ENCODE measurements around the gene CX3CL1. TPM values are rescaled to one million over a fixed set of nuclear protein-coding genes. Genes with fewer than 3 reads are reported as not detected.

Gene CX3CL1
- total and polyA plus RNA-seq, 2 donors (not counting 3 experiments of a cell fraction or from before 2014, with no cell fraction given) = 2.0 to 2.3 TPM

DNA sequence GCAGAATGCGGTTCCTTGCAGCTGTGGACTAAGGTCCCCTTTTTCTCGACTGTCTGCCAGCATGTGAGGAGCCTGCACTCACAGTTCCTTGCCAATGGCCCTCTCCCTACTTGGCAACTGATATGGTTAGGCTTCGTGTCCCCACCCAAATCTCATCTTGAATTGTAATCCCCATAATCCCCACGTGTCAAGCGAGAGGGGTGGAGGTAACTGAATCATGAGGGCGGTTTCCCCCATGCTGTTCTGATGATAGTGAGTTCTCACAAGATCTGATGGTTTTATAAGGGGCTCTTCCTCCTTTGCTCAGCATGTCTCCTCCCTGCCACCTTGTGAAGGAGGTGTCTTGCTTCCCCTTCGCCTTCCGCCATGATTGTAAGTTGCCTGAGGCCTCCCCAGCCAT lies 55.0 kb downstream of the CX3CL1 start:
- DNase-seq (ENCODE audit: low read depth, low spot score) = no peak
- CTCF ChIA-PET = interaction anchor here (2.7 to 16.2 kb wide), 2 partner anchors 11 to 122 kb away, joined by 8 to 507 read pairs; no protein-coding TSS in a partner anchor
- no peak for FAIRE-seq

More for the DNA sequence above, 55.0 kb downstream of the CX3CL1 start:
- H3K27me3 ChIP-seq (ENCODE audit: control insufficient read depth in 2 of 2, insufficient read depth in 2 of 2, low read length in 2 of 2) = no peaks in the 10 kb centered on the region
- no peaks in the 10 kb centered on the region for H3K79me2 ChIP-seq (ENCODE audit: control insufficient read depth, insufficient read depth, low read length)
- no peaks in the 10 kb centered on the region for H4K20me1 ChIP-seq (replicated peaks; ENCODE audit: control insufficient read depth, extremely low read depth, insufficient read depth, low read length)
- POLR2A ChIA-PET = no interaction called here
- H3K36me3 ChIP-seq (ENCODE audit: control insufficient read depth in 2 of 2, extremely low read depth in 1 of 2, insufficient read depth in 2 of 2, low read length in 2 of 2) = peaks cover 2 to 28% of the 10 kb centered on the region in 2 experiments
- H3K4me2 ChIP-seq (ENCODE audit: insufficient read depth, low read length) = no peak overlapping the region
- dilution Hi-C loops (cut with MboI; ENCODE audit: extremely low pct_ligation_motif_present, low sequenced_read_pairs) (no loop called here), intact Hi-C loops (cut with micrococcal nuclease) (no loop called here)
- no TSS peak for BruUV-seq (replicated peaks)
- H2AFZ ChIP-seq (ENCODE audit: low read depth, low read length) = no peak overlapping the region
- TF ChIP-seq EZH2 (IDR thresholded peaks at IDR 0.05; ENCODE audit: borderline replicate concordance, low read depth, low read length, severe bottlenecking) (no peak), POLR2A (IDR thresholded peaks at IDR 0.05; ENCODE audit: low read depth, low read length) (no peak), CTCF (IDR thresholded peaks at IDR 0.05; ENCODE audit: extremely low read depth in 1 of 2, insufficient read depth in 1 of 2, low read depth in 1 of 2, low read length in 2 of 2) (no peak), JUN (IDR thresholded peaks at IDR 0.05; ENCODE audit: borderline replicate concordance, insufficient read depth, insufficient read length, low read depth) (no peak), GATA2 (IDR thresholded peaks at IDR 0.05; ENCODE audit: insufficient read depth, insufficient read length, low read depth, low read length) (no peak), MYC (IDR thresholded peaks at IDR 0.05; ENCODE audit: low read depth, low read length) (no peak), FOS (IDR thresholded peaks at IDR 0.05; ENCODE audit: borderline replicate concordance, insufficient read depth, low read length) (no peak), MAX (IDR thresholded peaks at IDR 0.05; ENCODE audit: insufficient read depth, insufficient read length) (no peak), POLR2AphosphoS5 (IDR thresholded peaks at IDR 0.05; ENCODE audit: insufficient read depth, low read depth, low read length) (no peak)
- no peak overlapping the region for H3K27ac ChIP-seq (ENCODE audit: insufficient read depth, low read depth, low read length)
- no peak overlapping the region for H3K9ac ChIP-seq (replicated peaks; ENCODE audit: extremely low read depth, insufficient read depth, low read length)
- H3K9me3 ChIP-seq (replicated peaks; ENCODE audit: control insufficient read depth, insufficient read depth, low read length) = no peaks in the 10 kb centered on the region
- no peaks in the 10 kb centered on the region for H3K4me1 ChIP-seq (ENCODE audit: control insufficient read depth, extremely low read depth, insufficient read depth, low read length)
- H3K4me3 ChIP-seq (replicated peaks in 1 of 3; ENCODE audit: insufficient read depth in 1 of 3, low read depth in 1 of 3, low read length in 3 of 3) = no peak overlapping the region
- H3K9me1 ChIP-seq (replicated peaks; ENCODE audit: control insufficient read depth, extremely low read depth, insufficient read depth, low read length) = no peaks in the 10 kb centered on the region

Data from endothelial cell of umbilical vein (primary cell).